ENCODE data around the gene SERPIND1.
A peak's percentile ranks its signal among the peaks of the same experiment; 100 is the strongest.
"Not testable (repeated sequence)": the region's sequence is repeated elsewhere in the genome, so short reads cannot be mapped to it uniquely, and the experiment has no call there.

Gene SERPIND1

DNA sequence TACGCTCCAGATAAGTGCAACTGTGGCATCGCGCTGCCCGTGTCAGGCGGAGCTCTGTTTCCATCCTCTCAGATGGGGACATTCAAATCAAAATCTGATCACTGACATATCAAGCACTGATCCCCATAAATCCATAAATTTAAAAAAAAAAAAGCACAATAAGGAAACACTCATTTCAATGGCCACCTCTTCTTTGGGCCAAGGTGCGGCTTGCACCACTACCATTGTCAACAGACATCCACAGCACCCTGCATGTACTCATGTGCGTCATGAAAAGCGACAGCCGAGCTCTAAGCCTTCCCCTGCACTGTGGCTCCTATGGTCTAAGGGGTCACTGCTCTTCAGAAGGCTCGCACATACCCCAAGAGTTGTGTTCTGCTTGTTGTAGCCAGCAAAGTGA is 26.7 kb upstream of the SERPIND1 start:
- DNase-seq (ENCODE audit: low read depth, low spot score) = no peak

DNA sequence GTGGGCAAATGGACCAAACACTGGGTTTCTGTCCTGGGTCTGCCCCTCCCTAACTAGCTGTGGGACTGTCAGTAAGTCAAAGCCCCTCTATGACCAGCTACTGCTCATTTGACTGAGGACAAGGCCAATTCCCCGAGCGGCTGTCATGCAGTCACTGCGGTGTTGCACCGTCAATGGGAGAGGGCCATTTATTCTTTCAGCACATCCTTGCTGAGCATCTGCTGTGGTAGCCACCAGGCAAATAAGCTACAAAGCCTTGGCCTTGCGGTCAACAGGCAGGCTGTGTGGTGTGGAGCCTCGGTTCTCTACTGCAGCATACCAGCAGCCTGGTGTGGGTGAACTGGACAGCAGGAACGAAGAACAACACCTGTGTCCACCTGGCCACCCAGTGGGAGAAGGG is 25.8 kb upstream of the SERPIND1 start:
- DNase-seq (ENCODE audit: low read depth, low spot score) = no peak

DNA sequence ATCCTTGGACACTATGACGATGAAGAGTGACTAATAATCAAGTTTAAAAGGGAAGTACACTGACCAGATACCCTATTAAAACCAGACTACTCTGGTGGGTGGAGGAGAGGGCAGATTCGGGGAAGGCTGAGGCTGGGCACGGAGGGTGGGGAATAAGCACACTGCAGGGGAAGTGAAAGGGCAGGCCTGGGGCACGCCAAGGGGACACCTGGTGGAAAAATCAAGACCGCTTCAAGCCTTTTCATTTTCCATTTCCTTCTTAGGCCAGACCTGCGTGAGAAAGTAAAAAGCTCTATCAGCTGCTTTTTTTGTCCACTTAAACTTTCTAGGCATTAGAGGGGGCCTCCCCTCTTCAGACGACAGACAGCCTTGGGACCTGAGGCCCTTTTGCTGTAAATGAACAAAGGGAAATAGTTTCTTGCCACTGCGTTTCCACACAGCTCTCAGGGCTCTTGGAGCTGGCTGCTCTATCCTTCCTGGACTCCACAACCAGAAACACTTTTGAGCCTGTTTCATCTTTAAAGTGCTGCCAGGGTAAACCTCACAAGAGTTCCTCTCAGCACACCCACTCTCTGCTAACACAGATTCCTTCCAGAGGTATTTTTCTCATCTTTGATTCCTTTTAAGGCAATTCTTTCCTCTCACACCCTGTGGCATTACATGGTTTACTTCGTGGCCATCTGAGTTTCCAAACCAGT is 25.0 kb upstream of the SERPIND1 start:
- DNase-seq (ENCODE audit: low read depth, low spot score) = no peak

GRCh38 chr22:20749453-20749852 is 24.5 kb upstream of the SERPIND1 start:
- DNase-seq (ENCODE audit: low read depth, low spot score) = no peak

DNA sequence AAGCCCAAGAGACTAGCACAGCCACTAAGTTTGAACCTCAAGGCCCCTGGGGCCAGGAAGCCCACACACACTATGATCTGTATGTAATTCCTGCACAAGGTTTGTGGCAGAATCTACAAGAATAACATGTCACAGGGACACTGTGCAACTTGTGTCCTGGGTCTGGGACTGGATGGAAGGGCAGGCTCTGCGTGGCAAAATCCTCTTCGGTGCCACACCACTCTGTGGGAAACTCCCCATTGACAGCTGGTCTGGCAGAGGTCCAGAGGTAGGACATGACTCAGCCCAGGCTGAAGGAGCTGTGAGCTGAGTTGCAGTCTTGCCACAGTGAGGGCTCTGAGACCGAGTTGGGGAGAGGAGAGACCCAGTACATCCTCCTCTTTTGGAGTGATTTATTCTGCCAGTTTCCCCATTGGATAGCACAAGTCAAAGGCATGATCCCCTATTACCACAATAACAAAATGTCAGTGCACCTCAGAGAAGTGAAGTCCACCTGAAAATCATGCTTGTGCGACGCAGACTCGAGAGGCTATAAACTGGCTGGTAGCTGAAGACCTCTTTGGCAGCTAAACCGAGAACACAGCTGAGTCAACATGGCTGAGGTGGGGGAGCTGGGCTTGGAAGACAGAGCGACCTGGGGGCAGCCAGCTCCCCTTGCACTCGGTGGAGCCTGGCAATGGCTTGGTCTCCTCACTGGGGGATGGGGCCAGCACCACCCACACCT is 23.3 kb upstream of the SERPIND1 start:
- peak; percentile 76 for DNase-seq (ENCODE audit: low read depth, low spot score)

DNA sequence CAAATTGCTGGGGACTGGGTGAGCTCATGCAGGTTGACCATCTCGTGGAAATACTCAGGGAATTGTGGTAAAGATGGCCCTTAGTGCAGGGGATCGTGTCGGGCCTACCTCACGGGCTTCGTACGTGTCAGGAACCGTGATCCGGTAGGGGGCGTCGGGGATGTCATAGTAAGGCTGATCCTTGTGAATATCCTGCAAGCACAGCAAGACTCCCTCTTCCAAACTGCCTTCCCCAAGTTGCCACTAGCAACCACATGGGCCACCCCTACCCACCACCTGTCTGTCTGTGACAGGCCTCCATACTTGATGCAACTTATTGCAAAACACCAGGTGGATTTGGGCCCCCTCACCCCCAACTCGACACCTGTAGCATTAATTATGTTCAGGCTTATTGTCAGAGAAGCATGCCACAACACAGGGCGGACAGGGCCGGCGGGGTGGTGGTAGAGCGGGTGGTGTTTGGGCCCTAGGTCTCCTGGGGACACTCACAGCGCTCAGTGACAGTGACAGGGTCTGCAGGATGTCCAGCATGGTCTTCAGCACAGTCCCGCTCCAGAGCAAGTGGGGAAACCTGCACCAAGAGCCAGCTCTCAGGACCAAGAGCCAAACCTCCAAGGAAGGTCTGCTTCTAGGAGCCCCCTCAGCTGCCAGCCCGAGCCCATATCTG is 22.6 kb upstream of the SERPIND1 start:
- no peak for DNase-seq (ENCODE audit: low read depth, low spot score)

- DNase-seq (ENCODE audit: low read depth, low spot score) = no peak
These were observed 21.7 kb upstream of the SERPIND1 start for GRCh38 chr22:20752104-20752741.

DNA sequence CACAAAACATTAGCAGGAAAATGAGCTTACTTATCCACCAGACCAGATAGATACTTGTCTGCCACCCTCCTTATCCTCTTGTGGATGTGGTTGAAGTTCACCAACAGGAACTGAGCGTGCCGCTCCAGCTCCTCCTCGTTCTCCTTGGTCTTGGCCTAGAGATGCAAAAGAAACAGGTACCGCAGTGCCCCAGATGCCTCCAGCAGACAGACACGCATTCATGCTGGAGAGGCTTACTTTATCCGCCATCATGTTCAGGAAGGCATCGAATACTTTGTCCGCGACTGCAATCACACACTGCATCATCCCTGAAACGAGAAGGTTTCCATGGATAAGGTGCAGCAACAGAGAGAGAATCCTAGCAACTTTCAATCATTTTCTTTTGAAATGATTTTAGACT is 21.0 kb upstream of the SERPIND1 start:
- no peak for DNase-seq (ENCODE audit: low read depth, low spot score)

- DNase-seq (ENCODE audit: low read depth, low spot score) = no peak
These were observed 17.1 kb upstream of the SERPIND1 start for GRCh38 chr22:20756846-20757245.

- no peak for DNase-seq (ENCODE audit: low read depth, low spot score)
These were observed 15.2 kb upstream of the SERPIND1 start for GRCh38 chr22:20758688-20759087.

GRCh38 chr22:20760084-20760483 is 13.8 kb upstream of the SERPIND1 start:
- no peak for DNase-seq (ENCODE audit: low read depth, low spot score)

GRCh38 chr22:20761536-20761935 is 12.4 kb upstream of the SERPIND1 start:
- DNase-seq (ENCODE audit: low read depth, low spot score) = no peak

- no peak for DNase-seq (ENCODE audit: low read depth, low spot score)
These were observed 11.6 kb upstream of the SERPIND1 start for GRCh38 chr22:20762233-20762796.

GRCh38 chr22:20763630-20764470 is 10.1 kb upstream of the SERPIND1 start:
- DNase-seq (ENCODE audit: low read depth, low spot score) = no peak

GRCh38 chr22:20764471-20764720 is 9.5 kb upstream of the SERPIND1 start:
- no peak for DNase-seq (ENCODE audit: low read depth, low spot score)

DNA sequence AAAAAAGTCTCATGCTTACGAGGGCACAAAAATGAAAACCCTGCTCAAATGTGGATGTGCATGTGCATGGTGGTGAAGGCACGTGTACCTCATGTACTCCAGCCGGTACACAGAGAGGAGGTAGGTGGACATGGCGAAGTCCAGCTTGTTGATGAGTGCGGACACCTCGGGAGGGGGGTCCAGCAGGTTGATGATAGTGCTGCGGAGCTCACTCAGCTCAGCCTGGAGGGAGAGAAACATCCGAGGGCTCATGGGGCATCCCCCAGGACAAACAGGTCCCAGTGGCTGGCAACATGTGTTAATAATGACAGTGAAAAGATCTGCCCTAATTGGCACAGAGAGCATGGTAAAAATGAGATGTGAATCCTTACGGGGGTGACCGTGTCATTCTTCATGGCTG is 9.2 kb upstream of the SERPIND1 start:
- no peak for DNase-seq (ENCODE audit: low read depth, low spot score)

DNA sequence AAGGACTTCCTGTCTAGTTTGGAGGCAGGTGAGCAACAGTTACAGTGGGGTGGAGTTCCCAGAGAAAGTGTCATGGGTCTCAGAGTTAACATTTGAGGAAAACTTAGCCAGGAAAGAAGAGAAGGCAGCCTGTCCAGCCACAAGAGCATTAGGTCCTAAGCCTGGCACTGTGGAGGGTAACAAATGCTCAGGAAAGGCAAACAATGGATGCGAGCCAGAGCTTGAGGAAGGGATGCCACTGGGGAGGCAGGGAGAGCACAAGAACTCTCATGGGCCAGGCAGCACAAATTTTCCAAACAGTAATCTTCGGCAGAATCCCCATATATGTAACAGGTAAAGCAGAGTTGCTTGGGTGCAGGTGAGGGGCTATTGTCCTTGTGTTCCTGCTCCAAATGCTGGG is 8.0 kb upstream of the SERPIND1 start:
- no peak for DNase-seq (ENCODE audit: low read depth, low spot score)

DNA sequence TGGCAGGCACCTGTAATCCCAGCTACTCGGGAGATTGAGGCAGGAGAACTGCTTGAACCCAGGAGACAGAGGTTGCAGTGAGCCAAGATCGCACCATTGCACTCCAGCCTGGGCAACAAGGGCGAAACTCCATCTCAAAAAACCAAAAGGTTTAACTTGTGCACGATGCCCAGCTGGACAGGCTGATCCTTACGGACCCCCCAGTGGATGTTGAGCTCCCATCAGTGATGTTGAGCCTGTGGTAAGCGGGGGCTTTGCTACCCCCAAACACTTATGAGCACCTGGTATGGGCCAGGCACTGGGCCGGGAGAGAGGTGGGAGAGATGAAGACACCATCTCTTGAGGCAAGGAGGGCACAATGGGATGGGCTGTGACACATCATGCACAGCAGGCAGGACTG is 7.4 kb upstream of the SERPIND1 start:
- DNase-seq (ENCODE audit: low read depth, low spot score) = no peak

DNA sequence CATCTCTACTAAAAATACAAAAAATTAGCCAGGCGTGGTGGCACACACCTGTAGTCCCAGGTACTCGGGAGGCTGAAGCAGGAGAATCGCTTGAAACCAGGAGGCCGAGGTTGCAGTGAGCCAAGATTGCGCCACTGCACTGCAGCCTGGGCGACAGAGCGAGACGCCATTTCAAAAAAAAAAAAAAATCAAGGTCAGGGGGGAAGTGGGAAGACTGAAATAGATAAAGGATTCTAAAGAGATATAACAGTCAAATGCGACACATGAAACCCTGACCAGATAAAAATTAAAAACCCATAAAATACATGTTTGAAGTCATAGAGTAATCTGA is 4.5 kb upstream of the SERPIND1 start:
- not testable (repeated sequence) for DNase-seq (ENCODE audit: low read depth, low spot score)

- no peak for DNase-seq (ENCODE audit: low read depth, low spot score)
These were observed 1.8 kb upstream of the SERPIND1 start for GRCh38 chr22:20771918-20772625.

DNA sequence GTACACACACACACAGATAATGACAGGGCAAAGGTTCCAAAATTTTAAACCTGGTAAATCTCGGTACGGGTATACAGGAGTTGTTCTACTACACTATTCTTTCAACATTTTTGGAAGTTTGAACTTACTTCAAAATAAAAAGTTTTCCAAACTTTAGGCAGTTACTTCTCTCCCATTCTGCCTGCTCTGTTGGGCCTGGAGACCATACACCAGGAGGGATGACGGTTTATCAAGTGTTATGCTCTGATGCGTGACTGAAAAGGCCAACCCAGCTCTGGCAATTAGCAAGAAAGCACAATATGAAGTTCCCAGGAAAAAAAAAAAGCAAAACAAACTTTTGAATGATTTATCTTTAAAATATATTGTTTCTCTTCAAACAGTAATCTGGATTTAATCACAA is 969 bp downstream of the SERPIND1 start:
- no peak for DNase-seq (ENCODE audit: low read depth, low spot score)

All from brain pericyte (primary cell).